Suprapubic skin (tissue), 4 donors: ENCODE data around the gene ABHD11. TPM values are rescaled to one million over a fixed set of nuclear protein-coding genes. Genes with fewer than 3 reads are reported as not detected.

Experiments used
- DNase-seq, 2 donors: peaks; one replicate each; pipeline ENCODE4 v3.0.0-alpha.2; 2019; ENCODE audit warnings: low spot score in 2 of 2
- H3K27ac ChIP-seq: fragments of 200-600 bp; sonication (generic); one replicate; pipeline ENCODE4 v1.5.1; 2019
- H3K27me3 ChIP-seq: fragments of 200-600 bp; sonication (generic); one replicate; pipeline ENCODE4 v1.5.1; 2019
- H3K36me3 ChIP-seq: fragments of 200-600 bp; sonication (generic); one replicate; pipeline ENCODE4 v1.5.1; 2019
- H3K4me1 ChIP-seq: fragments of 200-600 bp; sonication (generic); one replicate; pipeline ENCODE4 v1.5.1; 2019
- H3K4me3 ChIP-seq: fragments of 200-600 bp; sonication (generic); one replicate; pipeline ENCODE4 v1.5.1; 2019; ENCODE audit warnings: mild to moderate bottlenecking
- H3K9me3 ChIP-seq: fragments of 200-600 bp; sonication (generic); one replicate; pipeline ENCODE4 v1.5.1; 2019
- CTCF ChIP-seq, 2 donors: fragments of 200-600 bp in 1 of 2; fragments of 450-650 bp in 1 of 2; sonication (generic) in 1 of 2; IDR thresholded peaks; one replicate each; pipeline ENCODE4 v1.5.1; 2016 to 2019; ENCODE audit warnings: antibody characterized with exemption in 2 of 2, mild to moderate bottlenecking in 1 of 2, moderate library complexity in 1 of 2
- EP300 ChIP-seq: sonication (generic); formaldehyde crosslinking; IDR thresholded peaks from one replicate; pipeline ENCODE4 v1.6.1; 2017; ENCODE audit warnings: antibody characterized with exemption
- POLR2A ChIP-seq, 2 donors: fragments of 450-650 bp; IDR thresholded peaks; one replicate each; pipeline ENCODE4 v1.6.1; 2017; ENCODE audit warnings: antibody characterized with exemption in 2 of 2, mild to moderate bottlenecking in 2 of 2, moderate library complexity in 2 of 2
- POLR2AphosphoS5 ChIP-seq, 3 donors: sonication (generic); formaldehyde crosslinking; IDR thresholded peaks; one replicate each; pipeline ENCODE4 v1.6.1; 2017; ENCODE audit warnings: antibody characterized with exemption in 3 of 3
- WGBS: methylation state at CpG from one replicate; pipeline ENCODE4 v1.1.5; 2018; 5-methylcytosine and 5-hydroxymethylcytosine counted together
- total RNA-seq, 4 donors: library from RNA; depleted of rRNA; stranded (reverse); fragments of >200 nt; gene quantifications; one replicate each; pipeline ENCODE4 v1.1.0, GENCODE V29; 2016

The ABHD11 gene
- total RNA-seq, 4 donors from 2014 or later = 15.2 to 39.4 (median 23.7) TPM

GRCh38 chr7:73761854-73762658, 23.5 kb upstream of the ABHD11 start:
- no peak for TF ChIP-seq EP300
- no peak for TF ChIP-seq POLR2A (IDR thresholded peaks at IDR 0.05)
- TF ChIP-seq POLR2AphosphoS5 (IDR thresholded peaks at IDR 0.05) = no peak
- no peak for TF ChIP-seq CTCF (IDR thresholded peaks at IDR 0.05)
- Histone ChIP-seq H3K4me1 (no peaks in the 10 kb centered on the region), H3K9me3 (no peaks in the 10 kb centered on the region), H3K27me3 (peaks cover under 1% of the 10 kb centered on the region), H3K4me3 (no peak overlapping the region), H3K27ac (no peak overlapping the region), H3K36me3 (no peaks in the 10 kb centered on the region)
- 64% methylated on average over 8 of the region's 8 CpGs for WGBS
- DNase-seq = no peak

- no peak for TF ChIP-seq POLR2A (IDR thresholded peaks at IDR 0.05)
- no peak for TF ChIP-seq CTCF (IDR thresholded peaks at IDR 0.05)
- TF ChIP-seq EP300 = no peak
- TF ChIP-seq POLR2AphosphoS5 (IDR thresholded peaks at IDR 0.05) = no peak
- no peak for DNase-seq
- H3K4me3 ChIP-seq = no peak overlapping the region
- no peaks in the 10 kb centered on the region for H3K4me1 ChIP-seq
- H3K27me3 ChIP-seq = no peaks in the 10 kb centered on the region
- 79% methylated on average over 3 of the region's 7 CpGs for WGBS
- no peak overlapping the region for H3K27ac ChIP-seq
- no peaks in the 10 kb centered on the region for H3K36me3 ChIP-seq
- H3K9me3 ChIP-seq = no peaks in the 10 kb centered on the region
Measured at GRCh38 chr7:73758581-73759138, 20.1 kb upstream of the ABHD11 start.

- DNase-seq = no peak
- 80% methylated on average over 16 of the region's 16 CpGs for WGBS
- H3K4me1 ChIP-seq = no peaks in the 10 kb centered on the region
- H3K27me3 ChIP-seq = no peaks in the 10 kb centered on the region
- no peak overlapping the region for H3K27ac ChIP-seq
- no peak overlapping the region for H3K4me3 ChIP-seq
- no peak for TF ChIP-seq POLR2A (IDR thresholded peaks at IDR 0.05)
- TF ChIP-seq EP300 = no peak
- TF ChIP-seq POLR2AphosphoS5 (IDR thresholded peaks at IDR 0.05) = no peak
- TF ChIP-seq CTCF (IDR thresholded peaks at IDR 0.05) = no peak
- no peaks in the 10 kb centered on the region for H3K9me3 ChIP-seq
- no peaks in the 10 kb centered on the region for H3K36me3 ChIP-seq
Measured at GRCh38 chr7:73749931-73750776, 11.6 kb upstream of the ABHD11 start.

- no peak for DNase-seq
- no peaks in the 10 kb centered on the region for H3K9me3 ChIP-seq
- no peak overlapping the region for H3K4me3 ChIP-seq
- no peaks in the 10 kb centered on the region for H3K27me3 ChIP-seq
- no peaks in the 10 kb centered on the region for H3K36me3 ChIP-seq
- peaks cover 12% of the 10 kb centered on the region for H3K4me1 ChIP-seq
- WGBS = 48% methylated on average over 4 of the region's 4 CpGs
- H3K27ac ChIP-seq = peak overlapping the region; percentile 38
- TF ChIP-seq POLR2AphosphoS5 (IDR thresholded peaks at IDR 0.05) = no peak
- TF ChIP-seq CTCF (IDR thresholded peaks at IDR 0.05) = no peak
- TF ChIP-seq EP300 = no peak
- no peak for TF ChIP-seq POLR2A (IDR thresholded peaks at IDR 0.05)
Measured at GRCh38 chr7:73746378-73746777, 7.8 kb upstream of the ABHD11 start.
